Transverse colon (tissue), 4 donors: ENCODE measurements around the gene CNTRL. TPM values are rescaled to one million over a fixed set of nuclear protein-coding genes. Genes with fewer than 3 reads are reported as not detected.
A peak's percentile ranks its signal among the peaks of the same experiment; 100 is the strongest.

Source experiments
- DNase-seq: peaks from one replicate; pipeline ENCODE4 v3.0.0-alpha.2; 2019
- H3K27ac ChIP-seq, 4 donors: fragments of 200-600 bp; sonication (generic); 2 replicates each; pipeline ENCODE4 v1.5.1; 2016 to 2018; ENCODE audit warnings: inconsistent platforms in 4 of 4
- H3K27me3 ChIP-seq: fragments of 200-600 bp; sonication (generic); 2 replicates; pipeline ENCODE4 v1.5.1; 2017; ENCODE audit warnings: inconsistent platforms
- H3K36me3 ChIP-seq, 4 donors: fragments of 200-600 bp; sonication (generic); 2 replicates each; pipeline ENCODE4 v1.5.1; 2017 to 2019; ENCODE audit warnings: inconsistent platforms in 4 of 4
- H3K4me1 ChIP-seq, 4 donors: fragments of 200-600 bp; sonication (generic); 2 replicates each; pipeline ENCODE4 v1.5.1; 2017 to 2020; ENCODE audit warnings: inconsistent platforms in 4 of 4
- H3K4me3 ChIP-seq, 4 donors: fragments of 200-600 bp; sonication (generic); 1 replicate in 1 of 4; 2 replicates in 3 of 4; pipeline versions ENCODE4 v1.5.1 to v1.6.1; 2017 to 2019; ENCODE audit warnings: inconsistent platforms in 4 of 4
- H3K9me3 ChIP-seq, 2 donors: fragments of 200-600 bp; sonication (generic); 2 replicates each; pipeline ENCODE4 v1.5.1; 2017 to 2019; ENCODE audit warnings: inconsistent platforms in 2 of 2
- CTCF ChIP-seq, 5 experiments: fragments of 200-600 bp in 3 of 5; fragments of 450-650 bp in 2 of 5; sonication (generic) in 3 of 5; IDR thresholded peaks; 1 replicate in 2 of 5; 2 replicates in 3 of 5; pipeline ENCODE4 v1.5.1; 2016 to 2017; ENCODE audit warnings: antibody characterized with exemption in 5 of 5, inconsistent platforms in 3 of 5, mild to moderate bottlenecking in 2 of 5, moderate library complexity in 1 of 5
- EP300 ChIP-seq: sonication (generic); formaldehyde crosslinking; IDR thresholded peaks from one replicate; pipeline ENCODE4 v1.6.1; 2017; ENCODE audit warnings: antibody characterized with exemption, low read depth
- POLR2A ChIP-seq: fragments of 450-650 bp; IDR thresholded peaks from one replicate; pipeline ENCODE4 v1.6.1; 2016; ENCODE audit warnings: antibody characterized with exemption, mild to moderate bottlenecking, moderate library complexity
- POLR2AphosphoS5 ChIP-seq, 3 donors: sonication (generic); formaldehyde crosslinking; IDR thresholded peaks; one replicate each; pipeline ENCODE4 v1.6.1; 2016; ENCODE audit warnings: antibody characterized with exemption in 3 of 3
- WGBS, 2 donors: methylation state at CpG; one replicate each; pipeline ENCODE4 v1.1.5; 2018; ENCODE audit warnings: low coverage in 1 of 2; 5-methylcytosine and 5-hydroxymethylcytosine counted together
- in situ Hi-C, 4 donors: fragments of 200-750 bp; cut with MboI; loops; one replicate each; pipeline versions ENCODE4 v1.15.0 to v1.15.1; 2017; ENCODE audit warnings: low sequenced_read_pairs in 3 of 4, low pct_ligation_motif_present in 1 of 4, low pct_unique_long_range_greater_than_20kb in 1 of 4
- intact Hi-C: fragments of 100-400 bp; cut with DNase I; formaldehyde crosslinking; loops from one replicate; pipeline ENCODE4 v1.15.1; 2023; ENCODE audit warnings: low total_unique reads
- total RNA-seq, 4 donors: library from RNA; depleted of rRNA; stranded (reverse); fragments of >200 nt; gene quantifications; one replicate each; pipeline ENCODE4 v1.1.0, GENCODE V29; 2016

Gene CNTRL
- total RNA-seq, 4 donors from 2014 or later, result 6.0 to 21.3 (median 11.2) TPM

DNA sequence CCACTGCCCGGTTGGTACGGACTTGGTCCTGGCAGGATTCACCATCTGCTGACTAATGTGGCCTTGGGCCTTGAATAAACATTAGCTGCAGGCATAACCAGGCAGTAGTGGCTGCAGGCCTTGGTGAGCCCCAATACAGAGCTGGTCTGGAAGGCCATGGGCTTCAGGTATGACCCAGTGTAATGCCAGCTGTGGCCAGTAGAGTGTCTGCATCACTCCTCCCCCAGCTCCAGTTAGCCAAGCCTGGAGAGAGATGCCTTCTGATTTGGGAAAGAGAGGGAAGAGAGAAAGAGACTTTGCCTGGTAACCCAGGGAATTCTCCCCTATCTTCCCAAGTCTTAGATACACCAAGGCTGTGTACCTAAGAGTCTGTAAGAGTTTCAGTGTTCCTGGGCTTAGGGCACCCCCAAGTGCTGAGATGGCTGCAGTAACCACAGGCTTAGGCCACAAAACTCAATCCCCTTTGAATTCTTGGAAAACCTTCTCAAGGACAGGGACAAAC lies 19.1 kb upstream of the CNTRL start:
- in situ Hi-C loops, result loop anchor here in 1 of 4 donors (25.0 kb wide), 1 partner anchor 293 kb away; no protein-coding TSS in a partner anchor
- intact Hi-C loops, result loop anchor here (10.0 kb wide), 1 partner anchor 301 kb away; no protein-coding TSS in a partner anchor
- no peak for DNase-seq
- TF ChIP-seq EP300, result no peak
- no peak for TF ChIP-seq POLR2AphosphoS5 (IDR thresholded peaks at IDR 0.05)
- TF ChIP-seq POLR2A, result no peak
- peak in 2 of 5 experiments; percentile 32 to 41 for TF ChIP-seq CTCF (IDR thresholded peaks at IDR 0.05)
- no peaks in the 10 kb centered on the region for H3K9me3 ChIP-seq
- WGBS, 2 donors, result 100% methylated on average over 2 of the region's 2 CpGs; no CpG with 5 or more reads in 1 of the 2 donors
- H3K27ac ChIP-seq, result no peak overlapping the region
- no peaks in the 10 kb centered on the region for H3K36me3 ChIP-seq
- H3K4me1 ChIP-seq, result peaks cover 0 to 3% (median 0%) of the 10 kb centered on the region in 4 donors
- H3K4me3 ChIP-seq, result no peak overlapping the region
- H3K27me3 ChIP-seq, result no peaks in the 10 kb centered on the region

GRCh38 chr9:121057821-121058220 lies 16.9 kb upstream of the CNTRL start:
- no peak for TF ChIP-seq CTCF (IDR thresholded peaks at IDR 0.05)
- TF ChIP-seq POLR2AphosphoS5 (IDR thresholded peaks at IDR 0.05), result no peak
- no peak for TF ChIP-seq EP300
- no peak for TF ChIP-seq POLR2A
- no peaks in the 10 kb centered on the region for H3K27me3 ChIP-seq
- H3K4me3 ChIP-seq, result no peak overlapping the region
- intact Hi-C loops, result loop anchor here (10.0 kb wide), 1 partner anchor 303 kb away; no protein-coding TSS in a partner anchor
- DNase-seq, result no peak
- H3K4me1 ChIP-seq, result peaks cover 0 to 3% (median 0%) of the 10 kb centered on the region in 4 donors
- in situ Hi-C loops, result loop anchor here in 1 of 4 donors (25.0 kb wide), 1 partner anchor 296 kb away; no protein-coding TSS in a partner anchor
- no peaks in the 10 kb centered on the region for H3K36me3 ChIP-seq
- WGBS, 2 donors, result 79 to 88% methylated on average over 5 of the region's 5 CpGs
- no peak overlapping the region for H3K27ac ChIP-seq
- no peaks in the 10 kb centered on the region for H3K9me3 ChIP-seq

- no peak for TF ChIP-seq EP300
- TF ChIP-seq POLR2A, result no peak
Measured at GRCh38 chr9:121059513-121059912, 15.2 kb upstream of the CNTRL start.

DNA sequence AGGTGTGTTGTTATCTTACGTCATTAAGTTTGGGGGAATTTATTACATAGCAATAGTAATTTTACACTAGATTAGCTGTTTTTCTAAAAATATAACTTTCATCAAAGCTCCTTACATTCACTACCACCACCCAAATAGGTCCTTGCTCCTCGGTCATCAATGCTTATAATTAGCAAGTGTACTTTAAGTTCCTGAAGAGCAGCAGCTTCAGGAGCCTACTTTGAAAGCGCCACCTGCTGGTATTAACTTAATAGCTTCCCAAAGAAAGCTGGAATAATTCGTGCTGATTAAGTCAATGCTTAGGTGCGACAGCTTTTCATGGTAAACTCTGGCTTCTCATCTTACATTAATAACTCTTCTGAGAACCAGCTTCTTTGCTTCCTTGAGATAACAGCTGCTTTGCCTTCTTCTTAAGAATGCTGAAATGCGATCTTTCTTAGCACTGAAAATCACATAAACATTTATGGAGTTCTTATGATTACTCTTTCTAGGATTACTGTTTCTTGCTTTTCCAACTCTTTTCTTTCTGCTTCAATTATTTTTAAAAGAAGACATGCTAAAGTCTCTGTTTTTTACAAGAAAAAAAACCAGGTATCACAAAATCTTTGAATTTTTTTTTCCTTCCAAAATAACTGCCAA lies 14.6 kb upstream of the CNTRL start:
- intact Hi-C loops (loop anchor here (10.0 kb wide), 1 partner anchor 305 kb away; no protein-coding TSS in a partner anchor), in situ Hi-C loops (loop anchor here (10.0 to 25.0 kb wide), 3 partner anchors 75 to 305 kb away; no protein-coding TSS in a partner anchor)
- Histone ChIP-seq H3K4me3 (no peak overlapping the region), H3K27me3 (no peaks in the 10 kb centered on the region), H3K27ac (no peak overlapping the region), H3K36me3 (no peaks in the 10 kb centered on the region), H3K4me1 (peaks cover 0 to 3% (median 0%) of the 10 kb centered on the region in 4 donors), H3K9me3 (no peaks in the 10 kb centered on the region)
- TF ChIP-seq EP300 (no peak), CTCF (IDR thresholded peaks at IDR 0.05) (peak; percentile 57 to 69 (median 69))
- no peak for DNase-seq
- WGBS, 2 donors, result 23 to 60% methylated on average over 2 to 6 of the region's 6 CpGs

More at GRCh38 chr9:121059513-121059912, 15.2 kb upstream of the CNTRL start:
- intact Hi-C loops (loop anchor here (10.0 kb wide), 1 partner anchor 305 kb away; no protein-coding TSS in a partner anchor), in situ Hi-C loops (loop anchor here in 1 of 4 donors (25.0 kb wide), 1 partner anchor 297 kb away; no protein-coding TSS in a partner anchor)
- Histone ChIP-seq H3K27ac (no peak overlapping the region), H3K4me1 (peaks cover 0 to 3% (median 0%) of the 10 kb centered on the region in 4 donors), H3K27me3 (no peaks in the 10 kb centered on the region), H3K36me3 (no peaks in the 10 kb centered on the region), H3K9me3 (no peaks in the 10 kb centered on the region), H3K4me3 (no peak overlapping the region)
- DNase-seq, result no peak
- 81 to 84% methylated on average over 2 to 6 of the region's 6 CpGs for WGBS, 2 donors
